MM.1S (cell line): ENCODE data around the gene DUSP9.

Experiments used
- DNase-seq: peaks from one replicate; pipeline ENCODE4 v3.0.0-alpha.2; 2015
- H2AFZ ChIP-seq: fragments of 300-600 bp; sonication (generic); 2 replicates; pipeline ENCODE4 v1.6.0; 2016; ENCODE audit warnings: antibody characterized with exemption, low read length
- H3F3A ChIP-seq: fragments of 300-600 bp; sonication (generic); 2 replicates; pipeline ENCODE4 v1.6.1; 2016; ENCODE audit warnings: mild to moderate bottlenecking, antibody characterized with exemption, low read length, moderate library complexity, mixed read lengths; ENCODE audit not compliant: insufficient read depth
- H3K27ac ChIP-seq: fragments of 300-600 bp; sonication (generic); 2 replicates; pipeline ENCODE4 v1.5.1; 2016; ENCODE audit warnings: mild to moderate bottlenecking, low read length
- H3K27me3 ChIP-seq: fragments of 300-600 bp; sonication (generic); replicated peaks from 2 replicates; pipeline ENCODE4 v1.6.0; 2016; ENCODE audit warnings: low read length; ENCODE audit not compliant: insufficient read depth
- H3K36me3 ChIP-seq: fragments of 300-600 bp; sonication (generic); replicated peaks from 2 replicates; pipeline ENCODE4 v1.6.1; 2016; ENCODE audit warnings: mild to moderate bottlenecking, low read length, mixed read lengths; ENCODE audit not compliant: insufficient read depth
- H3K4me1 ChIP-seq: fragments of 300-600 bp; sonication (generic); 2 replicates; pipeline ENCODE4 v1.6.1; 2016; ENCODE audit warnings: low read length, mixed read lengths
- H3K4me2 ChIP-seq: fragments of 300-600 bp; sonication (generic); 2 replicates; pipeline ENCODE4 v1.6.0; 2016; ENCODE audit warnings: low read depth, low read length
- H3K4me3 ChIP-seq: fragments of 300-600 bp; sonication (generic); 2 replicates; pipeline ENCODE4 v1.5.1; 2016; ENCODE audit warnings: low read length, mixed read lengths
- H3K79me2 ChIP-seq: fragments of 300-600 bp; sonication (generic); 2 replicates; pipeline ENCODE4 v1.6.1; 2016; ENCODE audit warnings: mixed run types, low read length, mixed read lengths
- H3K9ac ChIP-seq: fragments of 300-600 bp; sonication (generic); 2 replicates; pipeline ENCODE4 v1.6.1; 2016; ENCODE audit warnings: low read length, mixed read lengths
- H3K9me2 ChIP-seq: fragments of 300-600 bp; sonication (generic); replicated peaks from 2 replicates; pipeline ENCODE4 v1.6.1; 2016; ENCODE audit warnings: mild to moderate bottlenecking, low read length, mixed read lengths; ENCODE audit not compliant: insufficient read depth
- H3K9me3 ChIP-seq: fragments of 300-600 bp; sonication (generic); replicated peaks from 2 replicates; pipeline ENCODE4 v1.6.1; 2016; ENCODE audit warnings: mild to moderate bottlenecking, low read length, mixed read lengths; ENCODE audit not compliant: insufficient read depth
- H4K20me1 ChIP-seq: fragments of 300-600 bp; sonication (generic); 2 replicates; pipeline ENCODE4 v1.6.1; 2016; ENCODE audit warnings: mild to moderate bottlenecking, low read length, moderate library complexity, mixed read lengths; ENCODE audit not compliant: insufficient read depth
- CTCF ChIP-seq: fragments of 300-600 bp; sonication (generic); IDR thresholded peaks from 2 replicates; pipeline ENCODE4 v1.5.1; 2016; ENCODE audit warnings: antibody characterized with exemption, low read length, mixed read lengths
- EZH2 ChIP-seq: fragments of 300-600 bp; sonication (generic); optimal IDR thresholded peaks from 2 replicates; pipeline ENCODE3; 2017; ENCODE audit warnings: low read depth, mild to moderate bottlenecking, antibody characterized with exemption, low read length, mixed read lengths
- EZH2phosphoT487 ChIP-seq: fragments of 300-600 bp; sonication (generic); IDR thresholded peaks from 2 replicates; pipeline ENCODE4 v1.6.1; 2018; ENCODE audit warnings: antibody characterized with exemption, low read length

The DUSP9 gene, protein sequence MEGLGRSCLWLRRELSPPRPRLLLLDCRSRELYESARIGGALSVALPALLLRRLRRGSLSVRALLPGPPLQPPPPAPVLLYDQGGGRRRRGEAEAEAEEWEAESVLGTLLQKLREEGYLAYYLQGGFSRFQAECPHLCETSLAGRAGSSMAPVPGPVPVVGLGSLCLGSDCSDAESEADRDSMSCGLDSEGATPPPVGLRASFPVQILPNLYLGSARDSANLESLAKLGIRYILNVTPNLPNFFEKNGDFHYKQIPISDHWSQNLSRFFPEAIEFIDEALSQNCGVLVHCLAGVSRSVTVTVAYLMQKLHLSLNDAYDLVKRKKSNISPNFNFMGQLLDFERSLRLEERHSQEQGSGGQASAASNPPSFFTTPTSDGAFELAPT

DNA sequence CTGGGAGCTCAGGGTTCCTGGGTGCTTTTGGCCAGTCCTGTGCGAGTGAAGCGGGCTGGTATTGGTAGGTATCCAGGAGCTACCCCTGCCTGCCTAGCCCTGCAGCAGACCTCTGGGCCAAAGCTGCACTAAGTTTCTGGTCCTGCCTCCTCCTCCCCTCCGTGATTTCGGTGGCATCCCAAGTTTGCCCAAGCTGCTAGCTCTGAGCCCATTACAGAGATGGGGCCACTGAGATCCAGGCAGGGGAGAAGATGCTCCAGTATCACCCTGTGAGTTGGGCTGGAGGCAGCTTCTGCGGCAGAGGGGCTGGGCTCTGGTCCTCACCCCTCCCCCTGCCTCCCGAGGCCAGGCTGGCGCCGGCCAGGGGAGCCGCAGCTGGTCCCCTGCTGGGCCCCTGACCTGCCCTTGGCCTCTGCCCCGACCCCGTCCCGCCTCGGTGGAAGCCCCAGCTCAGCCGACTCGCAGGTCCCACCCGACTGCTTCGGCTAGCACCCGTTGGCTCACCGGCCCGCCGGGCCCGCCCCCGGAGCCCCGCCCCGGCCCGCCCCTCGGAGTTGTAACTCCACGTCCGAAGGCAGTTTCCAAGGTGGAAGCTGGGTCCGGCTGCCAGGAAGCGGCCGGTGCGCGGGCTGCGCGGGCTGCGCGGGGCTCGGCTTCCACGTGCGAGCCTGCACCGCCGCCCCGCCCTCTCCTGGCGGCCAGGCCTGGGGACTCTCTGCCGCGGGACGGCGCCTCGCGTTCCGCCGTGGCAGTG, at the start of gene DUSP9:
Gene DUSP9, plus strand, starts transcription at position 584 of the 754 bp plus-strand sequence. CDS start 751 bp downstream, outside the sequence.
- Histone ChIP-seq H3K4me3 (no peak within 1 kb of the TSS), H3K4me1 (no peaks in the 10 kb centered on the region), H3K4me2 (no peak within 1 kb of the TSS), H3K9me3 (no peaks in the 10 kb centered on the region), H3K36me3 (no peaks in the 10 kb centered on the region), H2AFZ (no peak within 1 kb of the TSS), H4K20me1 (no peaks in the 10 kb centered on the region), H3K27me3 (peaks cover 56% of the 10 kb centered on the region), H3K79me2 (no peaks in the 10 kb centered on the region), H3K9me2 (no peaks in the 10 kb centered on the region), H3F3A (no peaks in the 10 kb centered on the region), H3K27ac (no peak within 1 kb of the TSS), H3K9ac (no peak within 1 kb of the TSS)
- DNase-seq: no peak
- TF ChIP-seq EZH2 (no peak), EZH2phosphoT487 (no peak), CTCF (no peak)

DNA sequence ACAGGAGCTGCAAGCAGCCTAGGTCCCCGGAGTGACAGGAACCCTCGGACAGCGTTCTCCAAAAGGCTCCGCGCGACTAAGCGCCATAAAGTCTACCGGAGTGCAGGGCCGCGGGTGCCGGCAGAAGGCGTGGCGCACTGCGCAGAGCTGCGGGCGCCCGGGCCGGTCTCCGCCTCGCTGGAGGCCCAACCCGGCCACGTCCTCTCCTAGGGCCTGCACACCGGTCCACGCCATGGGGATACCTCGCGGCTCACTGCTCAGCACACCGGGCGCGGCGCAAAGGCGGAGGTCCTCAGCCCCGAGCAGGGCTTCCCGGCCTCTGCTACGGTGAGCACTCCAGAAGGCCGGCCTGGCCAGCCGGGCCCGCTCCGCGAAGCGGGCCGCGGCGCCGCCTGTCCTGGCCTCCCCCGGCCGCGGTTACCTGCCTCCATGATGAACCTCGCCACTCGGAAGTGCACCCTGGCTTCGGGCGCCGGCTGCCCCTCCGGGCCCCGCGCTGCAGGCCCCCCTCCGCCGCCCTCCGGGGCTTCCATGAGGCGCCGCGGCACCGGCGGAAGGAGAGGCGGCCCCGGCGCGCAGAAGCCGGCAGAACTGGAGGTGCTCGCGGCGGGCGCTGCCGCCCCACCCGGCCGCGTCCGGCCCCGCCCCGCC, 48.3 kb upstream of the DUSP9 start, which contains the start of gene CCNQ:
Gene CCNQ, minus strand, starts transcription at position 599 of the 651 bp plus-strand sequence. Its CDS starts 66 bp downstream, at position 533.
- Histone ChIP-seq H3K4me2 (peak within 1 kb of the TSS; percentile 61), H3K27me3 (no peaks in the 10 kb centered on the region), H3K27ac (peak within 1 kb of the TSS; percentile 18; the same call in 1 of the 2 replicates), H3K4me1 (no peaks in the 10 kb centered on the region), H3K9me2 (no peaks in the 10 kb centered on the region), H3K9me3 (no peaks in the 10 kb centered on the region), H4K20me1 (no peaks in the 10 kb centered on the region), H3K9ac (peak within 1 kb of the TSS; percentile 62; the same call in 1 of the 2 replicates), H3K79me2 (peaks cover 18% of the 10 kb centered on the region), H3K36me3 (no peaks in the 10 kb centered on the region), H3K4me3 (peak within 1 kb of the TSS; percentile 68), H2AFZ (peak within 1 kb of the TSS; percentile 70), H3F3A (no peaks in the 10 kb centered on the region)
- peak; percentile 10 for DNase-seq
- TF ChIP-seq EZH2 (no peak), EZH2phosphoT487 (no peak), CTCF (no peak)

DNA sequence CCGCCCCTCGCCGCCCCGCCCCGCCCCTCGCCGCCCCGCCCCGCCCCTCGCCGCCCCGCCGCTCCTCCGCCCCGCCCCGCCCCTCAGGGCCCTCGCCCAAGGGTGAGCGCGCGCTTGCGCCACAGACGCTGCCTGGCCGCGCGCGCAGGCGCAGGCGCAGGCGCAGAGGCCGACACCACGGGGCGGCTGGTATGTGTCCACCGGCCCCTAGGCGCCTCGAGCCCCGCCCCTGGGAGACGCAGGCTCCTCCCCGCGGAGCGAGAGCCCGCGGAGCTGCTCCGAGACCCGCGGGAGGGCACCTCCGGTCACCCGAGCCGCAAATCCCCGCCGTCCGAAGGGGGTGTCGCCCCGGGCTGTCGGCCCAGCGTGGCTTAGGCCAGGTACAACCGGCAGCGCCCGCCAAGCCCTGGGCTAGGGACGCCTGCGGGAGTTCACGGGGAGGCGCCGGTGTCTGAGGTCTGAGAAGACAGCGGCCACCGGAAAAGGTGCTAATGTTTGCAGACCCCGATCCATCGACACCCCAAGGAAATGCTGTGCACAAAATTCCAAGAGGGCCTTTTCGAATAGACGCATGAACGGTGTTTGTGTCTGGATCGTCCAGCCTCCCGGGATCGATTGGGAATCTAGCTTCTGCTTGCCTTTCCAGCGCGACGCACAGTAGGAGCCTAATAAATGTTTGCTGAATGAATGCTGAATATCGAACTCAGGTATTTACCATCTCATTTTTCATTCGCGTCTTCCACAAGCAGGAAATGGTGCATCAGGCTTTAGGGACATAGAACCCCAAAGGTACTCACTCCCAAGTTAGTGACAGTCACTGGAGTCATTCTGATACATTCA, 47.6 kb upstream of the DUSP9 start:
- peaks cover 18% of the 10 kb centered on the region for H3K79me2 ChIP-seq
- H3K4me2 ChIP-seq: peak overlapping the region; percentile 57
- TF ChIP-seq EZH2phosphoT487 (no peak), CTCF (no peak), EZH2 (no peak)
- H3K4me3 ChIP-seq: peak overlapping the region; percentile 68
- no peaks in the 10 kb centered on the region for H3K27me3 ChIP-seq
- H3K9me3 ChIP-seq: no peaks in the 10 kb centered on the region
- H4K20me1 ChIP-seq: no peaks in the 10 kb centered on the region
- H3K36me3 ChIP-seq: no peaks in the 10 kb centered on the region
- peak overlapping the region; percentile 51; the same call in 1 of the 2 replicates for H3K9ac ChIP-seq
- H3K9me2 ChIP-seq: no peaks in the 10 kb centered on the region
- no peaks in the 10 kb centered on the region for H3F3A ChIP-seq
- peak overlapping the region; percentile 70 for H2AFZ ChIP-seq
- peak overlapping the region; percentile 18; the same call in 1 of the 2 replicates for H3K27ac ChIP-seq
- DNase-seq: peak; percentile 89
- H3K4me1 ChIP-seq: no peaks in the 10 kb centered on the region
